Measurements from ENCODE around the gene RRBP1. TPM values are rescaled to one million over a fixed set of nuclear protein-coding genes. Genes with fewer than 3 reads are reported as not detected.

RRBP1 gene
- total and polyA plus RNA-seq, 2 experiments from 2014 or later, result 193 to 242 TPM

- Histone ChIP-seq H3K4me2 (no peak overlapping the region), H3K36me3 (replicated peaks; ENCODE audit: insufficient read depth, low read depth) (no peaks in the 10 kb centered on the region), H3K27me3 (no peaks in the 10 kb centered on the region), H2AFZ (no peak overlapping the region), H3K27ac (no peak overlapping the region), H4K20me1 (ENCODE audit: insufficient read depth, poor library complexity, severe bottlenecking) (peaks cover 100% of the 10 kb centered on the region), H3K79me2 (peaks cover 99% of the 10 kb centered on the region), H3K9me3 (ENCODE audit: low read depth) (no peaks in the 10 kb centered on the region), H3K9me2 (replicated peaks; ENCODE audit: insufficient read depth) (no peaks in the 10 kb centered on the region), H3K4me1 (ENCODE audit: insufficient read depth) (peaks cover 24% of the 10 kb centered on the region), H3K4me3 (no peak overlapping the region)
- DNase-seq (ENCODE audit: low spot score), result no peak
- WGBS (ENCODE audit: low lambda C conversion rate, missing lambda C conversion rate), result 96% methylated on average over 11 of the region's 11 CpGs
- TF ChIP-seq, protein P1, sequence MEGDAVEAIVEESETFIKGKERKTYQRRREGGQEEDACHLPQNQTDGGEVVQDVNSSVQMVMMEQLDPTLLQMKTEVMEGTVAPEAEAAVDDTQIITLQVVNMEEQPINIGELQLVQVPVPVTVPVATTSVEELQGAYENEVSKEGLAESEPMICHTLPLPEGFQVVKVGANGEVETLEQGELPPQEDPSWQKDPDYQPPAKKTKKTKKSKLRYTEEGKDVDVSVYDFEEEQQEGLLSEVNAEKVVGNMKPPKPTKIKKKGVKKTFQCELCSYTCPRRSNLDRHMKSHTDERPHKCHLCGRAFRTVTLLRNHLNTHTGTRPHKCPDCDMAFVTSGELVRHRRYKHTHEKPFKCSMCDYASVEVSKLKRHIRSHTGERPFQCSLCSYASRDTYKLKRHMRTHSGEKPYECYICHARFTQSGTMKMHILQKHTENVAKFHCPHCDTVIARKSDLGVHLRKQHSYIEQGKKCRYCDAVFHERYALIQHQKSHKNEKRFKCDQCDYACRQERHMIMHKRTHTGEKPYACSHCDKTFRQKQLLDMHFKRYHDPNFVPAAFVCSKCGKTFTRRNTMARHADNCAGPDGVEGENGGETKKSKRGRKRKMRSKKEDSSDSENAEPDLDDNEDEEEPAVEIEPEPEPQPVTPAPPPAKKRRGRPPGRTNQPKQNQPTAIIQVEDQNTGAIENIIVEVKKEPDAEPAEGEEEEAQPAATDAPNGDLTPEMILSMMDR (IDR thresholded peaks at IDR 0.05; ENCODE audit: poor library complexity), result no peak
Observed at GRCh38 chr20:17641993-17642392, 40.0 kb downstream of the RRBP1 start.

- H3K4me2 ChIP-seq, result no peak overlapping the region
- H3K27ac ChIP-seq, result no peak overlapping the region
- no peak overlapping the region for H2AFZ ChIP-seq
- H3K9me3 ChIP-seq (ENCODE audit: low read depth), result no peaks in the 10 kb centered on the region
- H3K4me3 ChIP-seq, result no peak overlapping the region
- 97% methylated on average over 18 of the region's 18 CpGs for WGBS (ENCODE audit: low lambda C conversion rate, missing lambda C conversion rate)
- no peak for TF ChIP-seq EZH2phosphoT487 (IDR thresholded peaks at IDR 0.05; ENCODE audit: low read depth, severe bottlenecking, unreplicated experiment)
- no peak for TF ChIP-seq EZH2 (IDR thresholded peaks at IDR 0.05; ENCODE audit: borderline replicate concordance)
- TF ChIP-seq, protein P1 (IDR thresholded peaks at IDR 0.05; ENCODE audit: poor library complexity), result no peak
- no peaks in the 10 kb centered on the region for H3K36me3 ChIP-seq (replicated peaks; ENCODE audit: insufficient read depth, low read depth)
- H3K27me3 ChIP-seq, result no peaks in the 10 kb centered on the region
- peaks cover 20% of the 10 kb centered on the region for H3K4me1 ChIP-seq (ENCODE audit: insufficient read depth)
- peaks cover 99% of the 10 kb centered on the region for H3K79me2 ChIP-seq
- DNase-seq (ENCODE audit: low spot score), result no peak
- H3K9me2 ChIP-seq (replicated peaks; ENCODE audit: insufficient read depth), result no peaks in the 10 kb centered on the region
- peaks cover 100% of the 10 kb centered on the region for H4K20me1 ChIP-seq (ENCODE audit: insufficient read depth, poor library complexity, severe bottlenecking)
Observed at GRCh38 chr20:17641520-17641964, 40.5 kb downstream of the RRBP1 start.

- H3K79me2 ChIP-seq, result peaks cover 99% of the 10 kb centered on the region
- H3K9me2 ChIP-seq (replicated peaks; ENCODE audit: insufficient read depth), result no peaks in the 10 kb centered on the region
- DNase-seq (ENCODE audit: low spot score), result no peak
- H3K4me1 ChIP-seq (ENCODE audit: insufficient read depth), result peaks cover 15% of the 10 kb centered on the region
- no peaks in the 10 kb centered on the region for H3K9me3 ChIP-seq (ENCODE audit: low read depth)
- no peaks in the 10 kb centered on the region for H3K27me3 ChIP-seq
- H3K4me2 ChIP-seq, result no peak overlapping the region
- 98% methylated on average over 13 of the region's 14 CpGs for WGBS (ENCODE audit: low lambda C conversion rate, missing lambda C conversion rate)
- H3K27ac ChIP-seq, result no peak overlapping the region
- H3K36me3 ChIP-seq (replicated peaks; ENCODE audit: insufficient read depth, low read depth), result no peaks in the 10 kb centered on the region
- TF ChIP-seq EZH2phosphoT487 (IDR thresholded peaks at IDR 0.05; ENCODE audit: low read depth, severe bottlenecking, unreplicated experiment) (no peak), EZH2 (IDR thresholded peaks at IDR 0.05; ENCODE audit: borderline replicate concordance) (no peak)
- TF ChIP-seq, protein P1 (IDR thresholded peaks at IDR 0.05; ENCODE audit: poor library complexity), result no peak
- no peak overlapping the region for H2AFZ ChIP-seq
- peaks cover 100% of the 10 kb centered on the region for H4K20me1 ChIP-seq (ENCODE audit: insufficient read depth, poor library complexity, severe bottlenecking)
- H3K4me3 ChIP-seq, result no peak overlapping the region
Observed at GRCh38 chr20:17640875-17641378, 41.1 kb downstream of the RRBP1 start.

All from hepatocyte (in vitro differentiated cells).